HG03571 (cell line): ENCODE measurements around the gene LRRTM2.

ENCODE experiments used
- ATAC-seq: cut with Tn5 transposase; IDR thresholded peaks from one replicate; pipeline ENCODE4 v1.9.1; 2021; ENCODE audit not compliant: unreplicated experiment

LRRTM2 gene

DNA sequence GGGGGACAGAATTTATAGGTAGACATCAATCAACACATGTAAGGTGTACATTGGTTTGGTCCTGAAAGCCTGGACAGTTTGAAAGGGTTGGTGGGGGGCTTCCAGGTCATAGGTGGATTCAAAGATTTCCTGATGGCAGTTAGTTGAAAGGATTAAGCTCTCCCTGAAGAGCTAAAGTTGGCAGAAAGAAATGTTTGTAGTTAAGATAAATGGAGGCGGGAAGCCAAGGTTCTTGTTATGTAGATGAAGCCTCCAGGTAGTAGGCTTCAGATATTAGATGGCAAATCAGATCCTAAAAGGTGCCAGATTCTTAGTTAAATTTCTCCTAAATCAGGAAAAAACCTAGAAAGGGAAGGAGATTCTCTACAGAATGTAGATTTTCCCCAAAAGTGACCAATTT is 9.0 kb upstream of the LRRTM2 start:
- no peak for ATAC-seq

DNA sequence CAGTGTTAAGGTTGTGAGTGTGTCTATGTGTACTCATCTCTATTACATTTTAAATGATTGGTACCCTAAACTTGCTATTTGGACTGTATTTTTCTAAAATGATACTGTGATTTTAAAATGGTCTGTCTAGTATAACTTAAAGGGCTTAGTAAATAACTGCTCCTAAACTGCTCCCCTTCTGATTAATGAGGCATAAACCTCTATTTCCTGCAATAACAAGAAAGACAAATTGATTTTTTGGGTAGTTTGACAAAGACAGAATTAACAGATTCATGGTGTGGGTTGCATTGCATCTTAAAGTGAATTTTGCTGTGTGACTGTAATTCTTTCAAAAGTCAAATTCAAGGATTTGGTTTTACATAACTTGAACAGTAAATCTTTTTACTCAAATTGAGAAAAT is 8.1 kb upstream of the LRRTM2 start:
- ATAC-seq: no peak

- no peak for ATAC-seq
Measured at GRCh38 chr5:138878437-138879235, 3.5 kb upstream of the LRRTM2 start.

GRCh38 chr5:138876811-138877210 is 1.7 kb upstream of the LRRTM2 start:
- ATAC-seq: no peak

- ATAC-seq: no peak
Measured at GRCh38 chr5:138875946-138876345, 811 bp upstream of the LRRTM2 start.

DNA sequence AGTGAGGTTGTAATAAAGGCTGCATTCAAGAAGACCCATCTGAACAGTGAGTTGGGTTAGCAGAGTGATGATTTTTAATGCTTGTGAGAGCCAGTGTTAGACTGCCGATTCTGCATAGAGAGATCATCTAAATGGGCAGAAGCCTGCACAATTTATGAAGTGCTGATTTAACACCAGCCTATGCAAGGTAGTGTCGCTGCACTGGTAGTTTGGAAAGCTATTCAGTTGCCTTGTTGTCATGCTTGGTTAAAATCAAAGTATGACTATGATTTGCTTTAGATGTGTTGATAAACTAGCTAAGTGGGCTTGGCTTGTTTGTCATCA is 379 bp upstream of the LRRTM2 start:
- ATAC-seq: no peak

DNA sequence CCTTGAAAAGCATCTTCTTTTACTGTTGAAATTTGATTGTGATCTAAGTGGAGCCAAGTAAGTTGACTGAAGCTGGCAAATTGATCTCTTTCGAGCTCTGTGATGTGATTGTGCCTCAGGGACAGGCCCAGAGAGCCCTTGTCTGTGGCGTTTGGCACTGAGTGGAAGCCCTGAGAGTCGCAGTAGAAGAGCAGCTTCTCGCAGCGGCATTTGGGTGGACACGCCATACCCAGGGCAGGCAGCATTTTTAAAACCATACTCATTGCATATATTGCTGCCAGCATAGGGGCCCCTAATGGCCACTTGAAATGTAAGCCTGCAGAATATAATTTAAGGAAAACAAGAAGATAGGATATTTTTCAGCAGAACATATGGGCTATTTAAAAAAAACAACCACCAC is 894 bp downstream of the LRRTM2 start:
- no peak for ATAC-seq

DNA sequence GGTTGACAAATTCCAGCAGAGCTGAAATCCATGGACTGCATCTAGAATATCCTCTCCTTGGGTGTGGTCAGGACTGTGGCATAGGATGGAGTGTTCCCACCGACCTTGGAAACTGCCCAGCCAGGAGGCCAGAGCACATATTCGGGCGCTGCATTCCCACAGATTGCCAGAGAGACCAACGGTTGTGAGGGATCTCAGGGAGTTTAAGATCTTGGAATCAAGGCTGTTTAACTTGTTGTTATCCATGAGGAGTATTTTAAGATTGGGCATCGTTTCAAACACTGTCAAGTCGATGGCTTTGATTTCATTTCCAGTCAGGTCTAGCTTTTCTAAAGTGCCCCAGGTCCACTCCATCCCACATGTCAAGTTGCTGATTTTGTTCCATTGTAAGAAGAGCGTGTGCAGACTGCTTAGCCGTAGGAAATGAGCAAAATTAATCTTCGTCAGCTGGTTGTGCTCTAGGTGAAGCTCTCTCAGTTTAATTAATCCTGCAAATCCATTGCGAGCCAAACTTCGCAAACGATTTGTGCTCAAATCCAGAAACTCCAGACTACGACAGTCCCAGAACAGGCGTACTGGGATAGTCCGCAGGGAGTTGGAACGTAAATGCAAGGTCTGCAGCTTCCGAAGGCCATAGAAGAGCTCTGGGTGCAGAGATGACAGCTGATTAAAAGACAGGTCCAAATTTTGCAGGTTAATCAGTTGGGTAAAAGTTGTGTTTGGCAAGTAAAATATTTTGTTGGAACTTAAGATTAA is 1.5 kb downstream of the LRRTM2 start:
- ATAC-seq: no peak

GRCh38 chr5:138872841-138873465 is 2.2 kb downstream of the LRRTM2 start:
- no peak for ATAC-seq

DNA sequence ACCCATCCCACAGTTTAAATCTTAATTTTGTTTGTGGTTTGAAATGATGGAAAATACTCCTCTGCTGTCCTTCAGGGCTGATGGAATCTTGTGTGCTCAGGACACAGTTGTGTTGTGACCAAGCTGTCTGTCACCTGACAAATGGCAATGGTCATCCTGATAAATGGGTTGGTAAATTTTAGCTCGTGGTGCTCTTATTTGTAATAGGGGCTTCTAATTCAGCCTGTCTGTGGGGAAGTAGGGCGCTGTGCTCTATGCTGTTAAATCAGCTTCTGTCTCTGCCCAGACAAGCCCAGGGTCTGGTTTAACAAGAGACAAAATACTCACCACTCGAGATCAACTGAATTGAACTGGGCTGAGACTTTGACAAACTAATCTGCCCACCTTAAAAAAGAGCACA is 4.5 kb downstream of the LRRTM2 start:
- no peak for ATAC-seq

DNA sequence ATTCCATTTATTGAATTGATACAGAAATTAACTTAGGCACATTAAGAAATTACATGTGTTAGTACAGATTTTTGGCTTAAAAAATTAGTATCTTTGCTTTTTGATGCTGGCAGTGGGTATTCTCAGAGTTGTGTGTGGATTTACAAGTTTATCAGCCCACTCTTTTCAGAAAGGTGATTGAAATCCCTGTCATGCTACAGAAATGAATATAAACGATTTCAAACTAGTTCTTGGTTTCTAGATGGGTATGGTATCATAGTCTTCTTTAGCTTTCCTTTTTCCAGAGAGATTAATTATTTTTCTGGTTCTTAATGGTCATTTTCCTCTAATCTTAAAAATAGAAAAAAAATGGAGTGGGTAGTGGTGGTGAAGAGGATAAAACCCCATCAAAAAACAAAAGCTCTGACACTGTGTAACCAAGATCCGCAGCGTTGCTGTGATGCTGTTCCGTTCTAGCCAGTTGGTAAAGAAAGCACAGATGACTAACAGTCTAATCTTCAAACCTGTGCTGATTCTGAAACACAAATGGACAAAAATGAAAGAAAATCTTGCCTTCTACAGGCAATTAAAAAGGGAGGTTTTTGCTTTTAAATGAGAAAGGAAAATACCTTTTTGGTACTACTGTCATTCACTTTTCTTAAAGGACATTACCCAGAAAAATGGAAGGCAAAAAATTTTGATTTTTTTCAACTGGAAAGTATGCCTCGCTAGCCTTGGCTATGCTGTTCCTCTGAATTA is 5.2 kb downstream of the LRRTM2 start:
- ATAC-seq: no peak

GRCh38 chr5:138869038-138869437 is 6.1 kb downstream of the LRRTM2 start:
- ATAC-seq: no peak

DNA sequence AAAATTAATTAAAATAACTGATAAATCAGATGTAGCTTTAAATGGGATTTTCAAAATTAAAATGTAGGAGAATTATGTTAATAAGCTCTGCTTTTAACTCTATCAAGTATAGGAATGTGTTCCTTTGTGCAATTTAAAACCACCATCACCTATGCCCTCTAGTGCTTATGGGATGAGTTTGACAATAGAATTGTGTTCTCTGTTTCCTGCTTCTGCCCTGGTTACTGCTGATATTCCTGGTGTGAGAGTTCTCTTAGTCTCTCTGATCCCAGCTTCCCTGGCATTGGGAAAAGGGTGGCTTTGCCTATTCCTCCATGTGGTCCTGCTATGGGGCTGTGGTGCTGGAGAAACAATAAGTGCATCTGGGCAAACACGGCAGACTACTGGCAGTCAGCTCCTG is 8.1 kb downstream of the LRRTM2 start:
- ATAC-seq: no peak

GRCh38 chr5:138853132-138853531 is 22.0 kb downstream of the LRRTM2 start:
- no peak for ATAC-seq

DNA sequence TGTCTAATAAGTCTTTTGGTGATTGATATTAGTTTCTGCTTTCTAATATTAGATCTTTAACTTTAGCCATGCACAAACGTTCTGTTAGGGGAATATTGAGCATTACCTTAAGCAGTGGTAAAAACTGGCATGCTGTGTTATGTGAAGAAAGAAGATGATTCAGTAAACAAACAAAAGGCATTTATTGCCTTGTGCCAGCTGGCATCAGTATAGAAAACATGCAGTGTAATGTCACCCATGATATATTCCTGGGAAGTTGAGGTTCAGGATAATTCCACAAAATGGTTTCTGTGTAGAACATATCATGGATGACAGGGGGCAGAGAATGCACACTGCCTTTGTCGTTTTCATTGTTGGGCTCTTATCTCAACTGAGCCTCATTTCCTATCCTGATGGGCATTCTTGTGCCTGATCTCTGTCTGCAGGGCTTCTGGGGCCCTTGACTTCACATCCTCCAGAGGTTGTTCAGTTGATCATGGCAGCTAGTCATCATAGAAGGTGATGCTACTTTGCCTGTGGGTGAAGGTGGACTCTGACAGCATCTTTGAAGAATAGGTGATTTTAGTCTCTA is 24.2 kb downstream of the LRRTM2 start:
- ATAC-seq: no peak

DNA sequence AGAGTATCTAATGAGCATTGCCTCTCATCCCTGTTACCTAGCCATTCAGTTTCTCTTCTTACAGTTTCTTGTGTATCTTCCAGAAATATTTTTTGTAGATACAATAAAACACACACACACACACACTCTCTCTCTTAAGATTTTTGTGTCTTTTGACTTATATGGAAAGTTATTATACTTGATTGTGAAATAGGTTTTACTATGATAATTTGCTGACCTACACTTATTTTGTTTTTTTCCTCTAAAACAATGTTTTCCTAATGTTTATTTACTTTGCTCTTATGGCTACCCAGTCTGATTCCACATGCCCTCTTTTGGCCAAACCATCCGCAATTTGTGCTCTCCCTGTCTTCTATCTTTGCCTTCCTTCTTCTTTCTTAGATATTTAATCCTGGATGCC is 25.3 kb downstream of the LRRTM2 start:
- ATAC-seq: no peak

- ATAC-seq: no peak
Measured at GRCh38 chr5:138849439-138849838, 25.7 kb downstream of the LRRTM2 start.

- no peak for ATAC-seq
Measured at GRCh38 chr5:138844812-138845513, 30.2 kb downstream of the LRRTM2 start.

DNA sequence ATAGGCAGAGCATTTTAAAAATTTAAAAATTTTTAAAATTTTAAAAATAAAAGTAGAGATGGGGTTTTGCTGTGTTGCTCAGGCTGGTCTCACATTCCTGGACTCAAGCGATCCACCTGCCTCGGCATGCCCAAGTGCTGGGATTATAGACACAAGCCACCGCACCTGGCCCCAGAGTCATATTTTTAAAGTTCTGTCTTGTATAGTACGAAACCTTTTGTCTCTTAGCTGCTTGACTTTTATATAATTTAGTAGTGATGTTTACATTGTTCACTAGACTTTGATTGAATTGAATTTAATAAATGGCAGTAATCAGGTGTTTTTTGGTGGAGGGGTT is 31.0 kb downstream of the LRRTM2 start:
- no peak for ATAC-seq

- ATAC-seq: no peak
Measured at GRCh38 chr5:138843316-138844124, 31.6 kb downstream of the LRRTM2 start.
